Measurements from ENCODE around the gene TPM1.
"Not testable (repeated sequence)": the region's sequence is repeated elsewhere in the genome, so short reads cannot be mapped to it uniquely, and the experiment has no call there.

DNA sequence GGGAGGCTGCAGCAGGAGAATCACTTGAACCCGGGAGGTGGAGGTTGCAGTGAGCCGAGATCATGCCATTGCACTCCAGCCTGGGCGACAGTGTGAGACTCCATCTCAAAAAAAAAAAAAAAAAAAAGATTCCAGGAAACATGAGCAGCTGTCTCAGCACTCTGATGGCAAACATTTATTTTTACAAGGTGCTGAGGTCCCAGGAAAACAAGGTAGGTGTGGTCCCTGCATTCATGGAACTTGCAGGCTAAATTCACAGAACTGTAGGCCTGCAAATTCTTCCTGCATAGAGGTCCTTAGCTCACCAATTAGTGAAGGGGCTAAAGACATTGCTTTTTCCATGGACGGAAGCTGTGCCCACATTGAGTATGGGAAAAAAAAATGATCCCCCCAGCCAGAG, 48.9 kb upstream of the TPM1 start:
- TF ChIP-seq CTCF (IDR thresholded peaks at IDR 0.05); POLR2AphosphoS5 (IDR thresholded peaks at IDR 0.05; ENCODE audit: low read depth, low read length); SIN3A (IDR thresholded peaks at IDR 0.05; ENCODE audit: borderline replicate concordance, insufficient read depth, low read depth, low read length): not testable (repeated sequence)
- TF ChIP-seq, protein P1, sequence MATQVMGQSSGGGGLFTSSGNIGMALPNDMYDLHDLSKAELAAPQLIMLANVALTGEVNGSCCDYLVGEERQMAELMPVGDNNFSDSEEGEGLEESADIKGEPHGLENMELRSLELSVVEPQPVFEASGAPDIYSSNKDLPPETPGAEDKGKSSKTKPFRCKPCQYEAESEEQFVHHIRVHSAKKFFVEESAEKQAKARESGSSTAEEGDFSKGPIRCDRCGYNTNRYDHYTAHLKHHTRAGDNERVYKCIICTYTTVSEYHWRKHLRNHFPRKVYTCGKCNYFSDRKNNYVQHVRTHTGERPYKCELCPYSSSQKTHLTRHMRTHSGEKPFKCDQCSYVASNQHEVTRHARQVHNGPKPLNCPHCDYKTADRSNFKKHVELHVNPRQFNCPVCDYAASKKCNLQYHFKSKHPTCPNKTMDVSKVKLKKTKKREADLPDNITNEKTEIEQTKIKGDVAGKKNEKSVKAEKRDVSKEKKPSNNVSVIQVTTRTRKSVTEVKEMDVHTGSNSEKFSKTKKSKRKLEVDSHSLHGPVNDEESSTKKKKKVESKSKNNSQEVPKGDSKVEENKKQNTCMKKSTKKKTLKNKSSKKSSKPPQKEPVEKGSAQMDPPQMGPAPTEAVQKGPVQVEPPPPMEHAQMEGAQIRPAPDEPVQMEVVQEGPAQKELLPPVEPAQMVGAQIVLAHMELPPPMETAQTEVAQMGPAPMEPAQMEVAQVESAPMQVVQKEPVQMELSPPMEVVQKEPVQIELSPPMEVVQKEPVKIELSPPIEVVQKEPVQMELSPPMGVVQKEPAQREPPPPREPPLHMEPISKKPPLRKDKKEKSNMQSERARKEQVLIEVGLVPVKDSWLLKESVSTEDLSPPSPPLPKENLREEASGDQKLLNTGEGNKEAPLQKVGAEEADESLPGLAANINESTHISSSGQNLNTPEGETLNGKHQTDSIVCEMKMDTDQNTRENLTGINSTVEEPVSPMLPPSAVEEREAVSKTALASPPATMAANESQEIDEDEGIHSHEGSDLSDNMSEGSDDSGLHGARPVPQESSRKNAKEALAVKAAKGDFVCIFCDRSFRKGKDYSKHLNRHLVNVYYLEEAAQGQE (IDR thresholded peaks at IDR 0.05; ENCODE audit: insufficient read depth in 1 of 2, low read depth in 2 of 2, low read length in 1 of 2): not testable (repeated sequence)

Measured in Panc1 (cell line).